GM19099 (cell line): ENCODE data around the gene ROBO2.

Source experiments
- POLR2A ChIP-seq: IDR thresholded peaks from 3 replicates; pipeline ENCODE4 v1.6.1; 2011; ENCODE audit warnings: low read depth; ENCODE audit not compliant: insufficient read length; ENCODE audit errors: extremely low read depth

Gene ROBO2

GRCh38 chr3:77139624-77140023 is 99.7 kb downstream of the ROBO2 start:
- TF ChIP-seq POLR2A: no peak

GRCh38 chr3:77141423-77141822 is 101.5 kb downstream of the ROBO2 start:
- TF ChIP-seq POLR2A: no peak

- no peak for TF ChIP-seq POLR2A
Measured at GRCh38 chr3:77142578-77142977, 102.7 kb downstream of the ROBO2 start.

- no peak for TF ChIP-seq POLR2A
Measured at GRCh38 chr3:77146004-77146403, 106.1 kb downstream of the ROBO2 start.

GRCh38 chr3:77147836-77148578 is 108.1 kb downstream of the ROBO2 start:
- TF ChIP-seq POLR2A: no peak

- TF ChIP-seq POLR2A: no peak
Measured at GRCh38 chr3:77149382-77149781, 109.5 kb downstream of the ROBO2 start.

GRCh38 chr3:77150028-77150427 is 110.1 kb downstream of the ROBO2 start:
- no peak for TF ChIP-seq POLR2A

GRCh38 chr3:77150759-77151158 is 110.9 kb downstream of the ROBO2 start:
- TF ChIP-seq POLR2A: no peak

- no peak for TF ChIP-seq POLR2A
Measured at GRCh38 chr3:77158730-77159581, 119.1 kb downstream of the ROBO2 start.

- TF ChIP-seq POLR2A: no peak
Measured at GRCh38 chr3:77160931-77161497, 121.1 kb downstream of the ROBO2 start.

- TF ChIP-seq POLR2A: no peak
Measured at GRCh38 chr3:77169823-77170222, 129.9 kb downstream of the ROBO2 start.

- TF ChIP-seq POLR2A: no peak
Measured at GRCh38 chr3:77171026-77171425, 131.1 kb downstream of the ROBO2 start.

- no peak for TF ChIP-seq POLR2A
Measured at GRCh38 chr3:77179762-77180161, 139.9 kb downstream of the ROBO2 start.

GRCh38 chr3:77182341-77182740 is 142.4 kb downstream of the ROBO2 start:
- no peak for TF ChIP-seq POLR2A

GRCh38 chr3:77186319-77186718 is 146.4 kb downstream of the ROBO2 start:
- no peak for TF ChIP-seq POLR2A

- no peak for TF ChIP-seq POLR2A
Measured at GRCh38 chr3:77186728-77187127, 146.8 kb downstream of the ROBO2 start.
